HG03025 (cell line): Measurements from ENCODE around the gene NPC1.
A peak's percentile ranks its signal among the peaks of the same experiment; 100 is the strongest.
"Not testable (repeated sequence)": the region's sequence is repeated elsewhere in the genome, so short reads cannot be mapped to it uniquely, and the experiment has no call there.

Experiments used
- ATAC-seq: cut with Tn5 transposase; IDR thresholded peaks from one replicate; pipeline ENCODE4 v1.9.1; 2021; ENCODE audit warnings: mild to moderate bottlenecking, moderate library complexity; ENCODE audit not compliant: unreplicated experiment, low FRiP score

The NPC1 gene

DNA sequence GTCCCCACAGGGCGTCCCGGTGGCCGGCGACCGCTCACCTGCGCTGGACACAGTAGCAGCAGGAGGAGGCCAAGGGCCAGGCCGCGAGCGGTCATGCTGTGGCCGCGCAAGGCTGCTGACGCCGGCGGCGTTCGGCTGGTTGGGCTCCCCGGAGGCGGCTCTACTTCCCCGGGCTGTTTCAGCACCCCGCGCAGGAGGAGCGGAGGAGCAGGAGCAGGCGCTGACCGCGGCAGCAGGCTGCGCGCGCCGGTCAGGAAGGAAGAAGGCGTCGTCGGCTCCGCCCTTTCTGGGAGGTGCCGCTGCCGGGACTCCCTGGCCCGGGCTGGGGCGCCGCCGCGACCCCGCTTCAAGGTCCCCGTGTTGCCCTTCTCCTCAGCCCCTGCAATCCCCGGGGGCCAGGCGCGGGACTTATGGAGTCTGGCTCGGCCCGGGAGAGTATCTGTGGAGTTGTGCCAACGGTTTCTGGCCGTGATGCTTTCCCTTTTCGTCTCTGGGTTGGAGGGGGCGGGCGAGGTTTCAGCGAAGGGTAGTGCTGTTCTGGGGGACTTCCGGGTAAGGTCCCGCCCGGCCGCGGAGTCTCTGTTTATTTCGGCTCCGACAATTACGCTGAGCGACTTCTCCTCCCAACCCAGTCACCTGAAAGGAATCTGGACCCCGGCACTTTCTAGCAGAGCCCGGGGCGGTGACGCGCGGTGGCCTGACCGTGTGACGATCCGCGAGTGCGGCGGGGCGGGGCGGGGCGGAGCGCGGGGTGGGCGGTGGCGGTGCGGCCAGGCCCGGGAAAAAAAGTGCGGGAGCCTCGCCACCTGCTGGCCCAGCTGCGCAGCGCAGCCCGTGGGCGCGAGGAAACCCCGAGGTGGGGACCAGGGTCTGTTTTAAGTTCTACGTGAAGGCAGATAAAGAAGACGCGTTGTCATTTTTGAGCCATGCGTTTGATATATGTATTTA is at the start of gene NPC1:
Gene NPC1, minus strand, starts transcription at position 258 of the 948 bp plus-strand sequence. Its CDS starts 163 bp downstream, at position 95.
- peak; percentile 95 for ATAC-seq

- ATAC-seq = no peak
These were observed 49.7 kb upstream of the NPC1 start for GRCh38 chr18:23636071-23636399.

- no peak for ATAC-seq
These were observed 49.2 kb upstream of the NPC1 start for GRCh38 chr18:23635283-23636070.

DNA sequence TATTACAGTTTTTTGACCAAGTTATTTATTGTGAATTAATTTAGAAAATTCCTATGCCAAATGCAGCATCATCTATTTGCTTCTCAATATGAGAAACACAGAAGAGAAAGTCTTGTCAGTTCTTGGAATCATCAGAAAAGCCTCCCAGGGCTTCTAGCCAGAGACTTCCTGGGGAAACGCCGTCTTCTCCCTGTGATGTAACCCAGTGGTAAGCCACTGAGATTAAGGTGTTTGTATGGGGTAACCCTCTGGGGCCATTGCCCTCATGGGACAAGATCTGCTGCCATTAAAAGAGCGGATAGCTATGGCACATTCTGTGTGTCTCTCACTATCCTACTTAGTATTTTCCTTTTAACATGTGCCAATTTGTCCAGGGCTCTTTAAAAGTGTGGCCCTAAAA is 48.4 kb upstream of the NPC1 start:
- no peak for ATAC-seq

GRCh38 chr18:23632615-23633014 is 46.3 kb upstream of the NPC1 start:
- no peak for ATAC-seq

DNA sequence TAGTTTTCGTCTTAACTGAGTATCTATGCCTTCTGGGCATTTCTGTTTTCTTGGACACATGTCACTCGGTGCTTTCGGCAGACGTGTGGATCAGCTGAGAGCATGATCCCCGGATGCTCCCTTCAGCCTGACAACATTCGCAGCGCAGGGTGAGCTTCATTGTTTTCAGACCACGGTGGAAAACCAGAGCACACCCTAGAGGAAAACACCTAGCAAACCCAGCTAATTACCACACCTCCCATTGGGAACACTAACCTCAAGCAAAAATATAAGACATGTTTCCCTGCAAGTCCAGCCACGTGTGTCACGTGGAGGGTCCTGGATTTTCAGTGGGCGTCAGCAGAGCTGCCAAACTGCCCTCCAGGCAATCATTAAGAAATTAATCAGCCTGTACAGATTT is 45.4 kb upstream of the NPC1 start:
- ATAC-seq = no peak

DNA sequence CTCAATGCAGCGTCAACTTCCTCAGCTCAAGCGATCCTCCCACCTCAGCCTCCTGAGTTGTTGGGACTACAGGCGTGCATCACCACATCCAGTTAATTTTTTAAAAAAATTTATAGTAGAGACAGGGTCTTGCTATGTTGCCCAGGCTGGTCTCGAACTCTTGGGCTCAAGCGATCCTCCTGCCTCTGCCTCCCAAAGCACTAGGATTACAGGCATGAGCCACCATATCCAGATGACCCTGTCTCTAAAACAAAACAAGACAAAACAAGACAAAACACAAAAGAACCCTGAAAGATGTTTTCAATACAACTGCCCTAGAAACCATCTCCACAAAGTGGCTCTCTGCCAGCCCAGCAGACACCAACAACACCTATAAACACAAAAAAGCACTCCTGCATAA is 45.0 kb upstream of the NPC1 start:
- no peak for ATAC-seq

GRCh38 chr18:23629444-23629946 is 43.2 kb upstream of the NPC1 start:
- ATAC-seq = no peak

- ATAC-seq = no peak
These were observed 41.7 kb upstream of the NPC1 start for GRCh38 chr18:23627970-23628369.

DNA sequence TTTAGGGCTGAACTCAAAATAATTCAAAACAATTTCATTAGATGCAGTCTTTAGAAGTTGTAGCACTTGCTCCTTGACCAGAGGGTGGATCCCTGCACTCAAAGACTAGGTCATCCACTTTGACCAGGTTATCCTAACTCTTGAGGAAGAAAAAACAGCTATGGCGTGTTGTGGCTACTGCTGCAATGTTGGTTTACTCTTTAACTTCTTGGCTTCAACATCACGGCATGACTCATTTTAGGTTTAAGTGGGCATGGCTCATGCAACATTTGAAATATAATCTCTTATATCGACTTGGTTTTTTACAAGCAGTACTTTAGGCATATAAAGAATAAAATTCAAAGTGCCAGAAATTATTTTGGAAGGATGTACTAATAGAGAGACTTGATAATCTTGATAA is 41.0 kb upstream of the NPC1 start:
- no peak for ATAC-seq

GRCh38 chr18:23626451-23627279 is 40.4 kb upstream of the NPC1 start:
- ATAC-seq = no peak

DNA sequence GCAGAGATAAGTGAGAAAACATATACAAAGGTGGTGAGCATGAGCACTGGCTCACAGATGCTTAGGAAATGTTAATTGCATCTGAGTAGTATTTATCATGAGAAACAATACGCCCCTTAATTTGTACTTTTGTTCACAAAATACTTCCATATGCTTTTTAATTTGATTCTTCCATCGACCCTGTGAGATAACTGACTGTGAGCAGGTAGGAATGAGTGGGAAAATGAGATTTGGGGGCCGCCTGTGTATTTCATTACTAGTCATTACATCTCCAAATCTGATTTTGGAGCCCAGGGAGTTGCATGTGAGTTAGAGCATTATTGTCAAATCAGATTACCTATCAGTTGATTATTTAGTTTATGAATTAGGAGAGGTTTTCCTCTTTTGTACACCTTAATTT is 36.7 kb upstream of the NPC1 start:
- no peak for ATAC-seq

DNA sequence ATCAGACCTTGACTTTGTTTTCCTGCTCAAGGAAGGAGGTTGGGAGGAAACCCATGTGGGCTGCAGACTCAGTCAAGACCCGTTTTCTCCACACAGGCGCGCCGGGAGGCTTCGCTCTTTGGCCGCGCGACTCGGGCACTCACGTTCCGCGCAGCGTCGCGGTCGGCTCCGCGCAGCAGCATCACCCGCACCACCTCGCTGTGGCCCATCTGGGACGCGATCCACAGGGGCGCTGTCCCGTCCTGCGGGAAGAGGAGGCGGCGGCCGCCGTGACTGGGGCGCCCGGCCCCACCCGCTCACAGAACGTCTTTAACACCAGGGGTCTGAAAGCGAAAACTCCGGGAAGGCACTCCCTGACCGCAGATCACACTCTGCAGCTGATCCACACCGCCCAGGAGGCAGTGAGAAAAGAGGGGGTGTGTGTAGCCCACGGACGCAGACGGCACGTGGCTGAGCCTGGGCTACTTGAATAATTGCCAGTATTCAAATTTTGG is 33.1 kb upstream of the NPC1 start:
- no peak for ATAC-seq

DNA sequence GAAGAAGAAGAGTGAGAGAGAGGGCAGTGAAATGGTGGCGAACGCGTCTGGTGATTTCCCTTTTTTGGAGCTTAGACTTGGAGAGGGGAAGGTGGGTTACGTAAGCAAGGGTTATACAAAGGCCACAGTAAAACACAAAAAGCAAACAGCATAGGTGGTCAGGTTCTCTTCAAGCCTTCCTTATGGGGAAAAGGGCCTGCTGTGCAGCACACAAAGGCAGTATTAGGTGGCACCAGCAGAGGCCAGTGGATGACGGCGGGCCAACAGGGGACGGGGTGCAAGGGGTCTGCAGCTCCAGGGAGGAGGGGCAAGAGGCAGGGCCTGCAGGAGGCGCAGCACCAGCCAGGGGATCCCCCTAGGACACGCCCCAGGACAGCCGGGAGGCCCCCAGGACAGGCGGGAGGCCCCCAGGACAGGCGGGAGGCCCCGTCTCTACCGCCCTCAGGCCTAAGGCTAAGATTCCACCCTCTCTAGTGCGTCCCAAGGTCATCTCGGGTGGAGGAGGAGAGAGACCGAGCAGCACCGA is 32.6 kb upstream of the NPC1 start:
- no peak for ATAC-seq

DNA sequence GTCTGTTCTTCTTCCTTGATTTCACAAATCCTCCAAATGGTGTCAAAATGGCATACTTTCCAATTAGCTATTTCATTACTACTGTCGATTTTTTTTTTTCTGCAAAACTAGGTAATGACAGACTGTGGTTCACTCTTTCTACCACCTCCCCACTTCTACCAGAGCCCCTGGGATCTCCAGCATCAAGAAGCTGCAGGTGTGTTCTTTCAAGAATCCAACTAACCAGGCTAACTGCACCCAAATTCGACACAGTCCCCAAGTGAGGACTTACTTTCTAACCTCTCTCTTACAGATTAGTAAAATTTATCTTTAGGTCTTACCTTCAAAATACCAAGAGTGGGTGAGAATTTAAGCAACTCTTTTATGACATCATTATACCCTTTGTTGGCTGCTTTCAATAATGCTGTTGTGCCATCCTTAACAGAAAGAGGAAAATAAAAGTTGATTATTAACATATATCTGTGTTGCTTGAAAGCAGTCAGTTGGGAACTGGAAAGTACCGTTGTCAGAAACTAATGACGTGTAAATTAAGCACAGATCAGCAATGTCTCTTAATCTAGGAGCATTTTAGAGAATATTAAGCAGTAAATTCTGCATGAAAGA is 31.2 kb upstream of the NPC1 start:
- ATAC-seq = no peak

GRCh38 chr18:23616258-23616657 is 30.0 kb upstream of the NPC1 start:
- ATAC-seq = no peak

DNA sequence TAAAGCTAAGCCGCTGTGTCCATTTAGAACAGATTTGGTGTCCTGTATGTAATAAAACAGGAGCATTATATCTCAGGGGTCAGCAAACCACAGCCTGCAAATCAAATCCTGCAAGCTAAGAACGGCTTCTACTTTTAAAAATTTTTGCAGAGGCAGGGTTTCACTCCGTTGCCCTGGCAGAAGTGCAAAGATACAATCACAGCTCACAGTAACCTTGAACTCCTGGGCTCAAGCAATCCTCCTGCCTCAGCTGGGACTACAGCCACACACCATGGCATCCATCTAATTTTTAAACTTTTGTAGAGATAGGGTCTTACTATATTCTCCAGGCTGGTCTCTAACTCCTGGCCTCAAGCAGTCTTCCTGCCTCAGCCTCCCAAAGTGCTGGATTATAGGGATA is 28.6 kb upstream of the NPC1 start:
- ATAC-seq = no peak

- no peak for ATAC-seq
These were observed 28.1 kb upstream of the NPC1 start for GRCh38 chr18:23614413-23614812.

- not testable (repeated sequence) for ATAC-seq
These were observed 26.8 kb upstream of the NPC1 start for GRCh38 chr18:23613091-23613475.
